Neuron (in vitro differentiated cells): Measurements from ENCODE around the gene KRTAP4-12.
"Not testable (repeated sequence)": the region's sequence is repeated elsewhere in the genome, so short reads cannot be mapped to it uniquely, and the experiment has no call there.

Experiments
- H2AFZ ChIP-seq: one replicate; pipeline ENCODE4 v1.6.1; 2013; ENCODE audit warnings: low read depth, mild to moderate bottlenecking, inconsistent platforms, low read length, moderate library complexity
- H3K27me3 ChIP-seq: one replicate; pipeline ENCODE4 v1.6.1; 2013; ENCODE audit warnings: low read length; ENCODE audit not compliant: insufficient read depth
- H3K36me3 ChIP-seq: one replicate; pipeline ENCODE4 v1.6.1; 2013; ENCODE audit warnings: low read length; ENCODE audit not compliant: insufficient read depth
- H3K4me1 ChIP-seq: one replicate; pipeline ENCODE4 v1.6.1; 2013; ENCODE audit warnings: low read length; ENCODE audit not compliant: insufficient read depth
- H3K4me3 ChIP-seq: 2 replicates; pipeline ENCODE4 v1.5.1; 2013; ENCODE audit warnings: mild to moderate bottlenecking, low read length, moderate library complexity
- H3K9me3 ChIP-seq: one replicate; pipeline ENCODE4 v1.6.1; 2013; ENCODE audit warnings: low read length

KRTAP4-12 gene

GRCh38 chr17:41145261-41145660 lies 21.3 kb upstream of the KRTAP4-12 start:
- no peak overlapping the region for H2AFZ ChIP-seq
- H3K9me3 ChIP-seq, result no peaks in the 10 kb centered on the region
- no peaks in the 10 kb centered on the region for H3K27me3 ChIP-seq
- H3K36me3 ChIP-seq, result no peaks in the 10 kb centered on the region
- H3K4me1 ChIP-seq, result no peaks in the 10 kb centered on the region
- H3K4me3 ChIP-seq, result no peak overlapping the region

GRCh38 chr17:41144846-41145245 lies 20.9 kb upstream of the KRTAP4-12 start:
- H3K4me1 ChIP-seq, result no peaks in the 10 kb centered on the region
- H3K27me3 ChIP-seq, result no peaks in the 10 kb centered on the region
- H3K4me3 ChIP-seq, result no peak overlapping the region
- H2AFZ ChIP-seq, result no peak overlapping the region
- no peaks in the 10 kb centered on the region for H3K36me3 ChIP-seq
- H3K9me3 ChIP-seq, result no peaks in the 10 kb centered on the region

DNA sequence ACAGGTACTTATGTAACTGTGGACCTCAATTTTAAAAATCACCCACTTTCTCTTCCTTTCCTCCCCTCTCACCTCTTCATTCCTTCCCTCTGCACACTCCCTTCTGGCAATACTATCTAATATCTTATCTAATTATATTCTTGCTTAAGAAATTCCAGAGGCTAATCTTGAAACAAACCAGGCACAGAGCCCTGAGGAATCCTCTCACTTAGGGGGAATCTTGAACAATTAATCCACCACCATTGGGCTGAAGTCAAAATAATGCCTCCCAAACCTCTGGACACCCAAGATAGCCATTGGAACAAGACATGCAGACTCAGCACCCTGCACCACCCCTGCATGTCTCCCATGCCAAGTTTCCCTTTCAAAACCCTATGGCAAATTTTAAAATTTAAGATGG lies 17.4 kb upstream of the KRTAP4-12 start:
- Histone ChIP-seq H2AFZ (no peak overlapping the region), H3K4me3 (no peak overlapping the region), H3K9me3 (no peaks in the 10 kb centered on the region), H3K4me1 (no peaks in the 10 kb centered on the region), H3K36me3 (no peaks in the 10 kb centered on the region), H3K27me3 (no peaks in the 10 kb centered on the region)

GRCh38 chr17:41140360-41141131 lies 16.6 kb upstream of the KRTAP4-12 start, which contains the start of gene KRTAP4-6:
Gene KRTAP4-6 (minus strand): TSS chr17:41140544. CDS start chr17:41140487, 57 bp downstream.
- H3K9me3 ChIP-seq, result no peaks in the 10 kb centered on the region
- no peaks in the 10 kb centered on the region for H3K4me1 ChIP-seq
- H3K27me3 ChIP-seq, result no peaks in the 10 kb centered on the region
- no peak within 1 kb of the TSS for H3K4me3 ChIP-seq
- H3K36me3 ChIP-seq, result no peaks in the 10 kb centered on the region
- H2AFZ ChIP-seq, result no peak within 1 kb of the TSS

GRCh38 chr17:41139865-41140264 lies 15.9 kb upstream of the KRTAP4-12 start:
- H3K9me3 ChIP-seq, H3K4me3 ChIP-seq: not testable (repeated sequence)

GRCh38 chr17:41133880-41134735 lies 10.1 kb upstream of the KRTAP4-12 start:
- Histone ChIP-seq H3K36me3 (no peaks in the 10 kb centered on the region), H3K9me3 (no peaks in the 10 kb centered on the region), H3K27me3 (no peaks in the 10 kb centered on the region), H3K4me3 (no peak overlapping the region), H2AFZ (no peak overlapping the region), H3K4me1 (no peaks in the 10 kb centered on the region)

More at GRCh38 chr17:41139865-41140264, 15.9 kb upstream of the KRTAP4-12 start:
- H2AFZ ChIP-seq, H3K36me3 ChIP-seq, H3K27me3 ChIP-seq, H3K4me1 ChIP-seq: not testable (repeated sequence)

GRCh38 chr17:41131979-41132378 lies 8.0 kb upstream of the KRTAP4-12 start:
- Histone ChIP-seq H2AFZ (no peak overlapping the region), H3K9me3 (no peaks in the 10 kb centered on the region), H3K36me3 (no peaks in the 10 kb centered on the region), H3K4me3 (no peak overlapping the region), H3K4me1 (no peaks in the 10 kb centered on the region), H3K27me3 (no peaks in the 10 kb centered on the region)

- Histone ChIP-seq H3K4me1 (no peaks in the 10 kb centered on the region), H3K27me3 (no peaks in the 10 kb centered on the region), H3K9me3 (no peaks in the 10 kb centered on the region), H3K36me3 (no peaks in the 10 kb centered on the region), H2AFZ (no peak overlapping the region), H3K4me3 (no peak overlapping the region)
Measured at GRCh38 chr17:41127371-41127770, 3.4 kb upstream of the KRTAP4-12 start.

DNA sequence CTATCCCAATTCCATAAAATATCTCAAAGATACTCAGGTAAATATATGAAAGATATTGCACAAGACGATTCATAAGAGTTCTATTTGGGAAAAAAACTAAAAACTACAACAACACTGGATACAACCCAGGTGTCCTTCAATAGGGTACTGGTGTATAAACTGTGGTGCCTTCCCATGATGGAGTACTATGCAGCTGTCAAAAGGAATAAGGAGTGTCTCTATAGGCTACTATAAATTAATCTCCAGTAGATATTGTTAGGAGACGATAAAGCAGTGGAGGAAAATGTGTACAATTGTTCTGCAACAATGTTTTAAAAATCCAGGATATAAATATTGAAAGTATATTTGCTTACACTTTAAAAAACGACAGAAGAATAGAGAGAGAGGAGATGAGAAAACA lies 2.4 kb upstream of the KRTAP4-12 start:
- H3K36me3 ChIP-seq, result no peaks in the 10 kb centered on the region
- no peak overlapping the region for H3K4me3 ChIP-seq
- H3K4me1 ChIP-seq, result no peaks in the 10 kb centered on the region
- H2AFZ ChIP-seq, result no peak overlapping the region
- H3K9me3 ChIP-seq, result no peaks in the 10 kb centered on the region
- H3K27me3 ChIP-seq, result no peaks in the 10 kb centered on the region

DNA sequence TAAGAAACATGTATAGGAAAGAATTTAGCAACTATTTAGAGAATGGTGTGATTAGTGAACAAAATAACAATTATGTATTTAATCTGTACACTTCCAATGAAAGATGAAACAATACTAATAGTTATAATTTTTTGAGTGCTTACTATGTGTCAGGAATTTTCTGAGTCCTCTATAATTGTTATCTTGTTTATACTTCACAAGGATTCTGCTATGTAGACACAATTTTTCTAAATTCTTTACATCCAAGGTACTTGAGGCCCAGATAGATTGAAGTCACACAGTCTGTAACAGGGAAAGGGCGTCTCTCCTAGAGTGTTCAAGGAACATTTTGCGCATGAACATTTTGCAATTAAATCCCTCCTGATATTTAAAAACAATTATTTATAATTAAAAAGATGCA lies 1.1 kb upstream of the KRTAP4-12 start:
- Histone ChIP-seq H3K4me3 (no peak overlapping the region), H3K36me3 (no peaks in the 10 kb centered on the region), H3K4me1 (no peaks in the 10 kb centered on the region), H3K9me3 (no peaks in the 10 kb centered on the region), H3K27me3 (no peaks in the 10 kb centered on the region), H2AFZ (no peak overlapping the region)

- H2AFZ ChIP-seq, H3K4me3 ChIP-seq, H3K9me3 ChIP-seq, H3K27me3 ChIP-seq, H3K36me3 ChIP-seq, H3K4me1 ChIP-seq: not testable (repeated sequence)
Measured at GRCh38 chr17:41123292-41123990, 541 bp downstream of the KRTAP4-12 start.

- no peaks in the 10 kb centered on the region for H3K9me3 ChIP-seq
- no peaks in the 10 kb centered on the region for H3K4me1 ChIP-seq
- no peak overlapping the region for H2AFZ ChIP-seq
- H3K36me3 ChIP-seq, result no peaks in the 10 kb centered on the region
- H3K4me3 ChIP-seq, result no peak overlapping the region
- H3K27me3 ChIP-seq, result no peaks in the 10 kb centered on the region
Measured at GRCh38 chr17:41121742-41122141, 2.2 kb downstream of the KRTAP4-12 start.
